ENCODE measurements around the gene HOPX.
"Not testable (repeated sequence)": the region's sequence is repeated elsewhere in the genome, so short reads cannot be mapped to it uniquely, and the experiment has no call there.

HOPX gene

GRCh38 chr4:56622176-56622575, 58.9 kb downstream of the HOPX start:
- DNase-seq: no peak

GRCh38 chr4:56619816-56620215, 61.3 kb downstream of the HOPX start:
- no peak for DNase-seq

- no peak for DNase-seq
These were observed 61.9 kb downstream of the HOPX start for GRCh38 chr4:56619160-56619559.

- DNase-seq: no peak
These were observed 62.4 kb downstream of the HOPX start for GRCh38 chr4:56618734-56619133.

GRCh38 chr4:56613101-56613862, 67.8 kb downstream of the HOPX start:
- no peak for DNase-seq

GRCh38 chr4:56612282-56612681, 68.8 kb downstream of the HOPX start:
- DNase-seq: no peak

GRCh38 chr4:56611501-56611900, 69.6 kb downstream of the HOPX start:
- DNase-seq: no peak

- not testable (repeated sequence) for DNase-seq
These were observed 70.9 kb downstream of the HOPX start for GRCh38 chr4:56610170-56610569.

- no peak for DNase-seq
These were observed 73.2 kb downstream of the HOPX start for GRCh38 chr4:56607926-56608325.

GRCh38 chr4:56606385-56606784, 74.7 kb downstream of the HOPX start:
- no peak for DNase-seq

GRCh38 chr4:56605464-56605863, 75.6 kb downstream of the HOPX start:
- DNase-seq: not testable (repeated sequence)

- DNase-seq: no peak
These were observed 77.8 kb downstream of the HOPX start for GRCh38 chr4:56603297-56603696.
